ENCODE data around the gene COQ8A. TPM values are rescaled to one million over a fixed set of nuclear protein-coding genes. Genes with fewer than 3 reads are reported as not detected.
"Not testable (repeated sequence)": the region's sequence is repeated elsewhere in the genome, so short reads cannot be mapped to it uniquely, and the experiment has no call there.

Gene COQ8A
- total RNA-seq, 1 experiment from 2014 or later = 8.9 TPM

DNA sequence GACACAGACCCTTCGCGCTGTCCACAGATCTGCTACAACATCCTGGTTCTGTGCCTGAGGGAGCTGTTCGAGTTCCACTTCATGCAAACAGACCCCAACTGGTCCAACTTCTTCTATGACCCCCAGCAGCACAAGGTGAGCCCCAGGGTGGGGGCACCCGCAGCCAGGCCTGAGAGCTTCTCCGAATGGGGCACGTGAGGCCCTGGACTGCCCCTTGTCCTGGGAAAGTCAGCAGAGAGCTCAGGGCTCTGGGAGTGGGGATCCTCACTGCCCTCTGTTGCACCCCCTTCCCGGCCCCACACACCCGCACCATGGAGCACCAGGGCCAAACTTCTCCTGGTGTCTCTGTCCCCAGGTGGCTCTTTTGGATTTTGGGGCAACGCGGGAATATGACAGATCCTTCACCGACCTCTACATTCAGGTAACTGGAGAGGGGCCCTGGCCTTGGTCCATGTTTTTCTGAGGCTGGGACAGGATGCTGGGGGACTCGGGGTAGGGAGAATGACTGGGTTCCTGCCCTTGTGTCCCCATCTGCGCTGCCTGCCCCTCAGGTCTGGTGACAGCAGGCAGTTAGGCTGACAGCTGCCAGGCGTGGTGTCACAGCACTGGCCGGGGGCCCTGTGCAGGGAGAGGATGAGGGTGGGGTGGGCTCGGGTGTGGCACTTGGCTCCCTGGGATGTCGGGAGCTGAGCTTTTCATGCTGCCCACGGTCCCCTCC is 44.6 kb downstream of the COQ8A start:
- DNase-seq (ENCODE audit: low read depth) = no peak

DNA sequence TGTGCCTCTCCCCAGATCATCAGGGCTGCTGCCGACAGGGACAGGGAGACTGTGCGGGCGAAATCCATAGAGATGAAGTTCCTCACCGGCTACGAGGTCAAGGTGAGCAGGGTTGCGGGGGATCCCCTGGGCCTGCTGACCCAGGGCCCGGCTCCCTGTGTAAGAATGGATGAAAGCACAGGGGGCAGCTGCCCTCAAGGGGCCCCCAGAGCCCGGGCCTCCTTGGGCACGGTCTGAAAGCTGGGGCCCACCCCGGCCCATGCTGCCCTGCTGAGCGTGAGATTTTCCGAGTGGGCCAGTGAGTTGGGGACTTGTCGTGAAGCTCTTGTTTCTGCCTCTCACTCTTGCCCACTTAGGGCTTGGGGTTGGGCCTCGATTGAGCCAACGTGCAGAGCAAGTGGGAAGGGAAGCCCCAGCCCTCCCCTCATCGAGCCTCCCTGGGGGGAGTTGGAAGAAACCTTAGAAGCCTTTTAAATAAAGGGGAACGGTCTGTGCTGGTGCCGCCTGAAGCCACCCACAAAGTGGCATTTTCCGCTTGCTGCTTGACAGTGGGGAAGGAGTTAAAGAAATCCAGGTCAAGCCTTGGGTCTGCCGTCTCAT is 45.2 kb downstream of the COQ8A start:
- no peak for DNase-seq (ENCODE audit: low read depth)

DNA sequence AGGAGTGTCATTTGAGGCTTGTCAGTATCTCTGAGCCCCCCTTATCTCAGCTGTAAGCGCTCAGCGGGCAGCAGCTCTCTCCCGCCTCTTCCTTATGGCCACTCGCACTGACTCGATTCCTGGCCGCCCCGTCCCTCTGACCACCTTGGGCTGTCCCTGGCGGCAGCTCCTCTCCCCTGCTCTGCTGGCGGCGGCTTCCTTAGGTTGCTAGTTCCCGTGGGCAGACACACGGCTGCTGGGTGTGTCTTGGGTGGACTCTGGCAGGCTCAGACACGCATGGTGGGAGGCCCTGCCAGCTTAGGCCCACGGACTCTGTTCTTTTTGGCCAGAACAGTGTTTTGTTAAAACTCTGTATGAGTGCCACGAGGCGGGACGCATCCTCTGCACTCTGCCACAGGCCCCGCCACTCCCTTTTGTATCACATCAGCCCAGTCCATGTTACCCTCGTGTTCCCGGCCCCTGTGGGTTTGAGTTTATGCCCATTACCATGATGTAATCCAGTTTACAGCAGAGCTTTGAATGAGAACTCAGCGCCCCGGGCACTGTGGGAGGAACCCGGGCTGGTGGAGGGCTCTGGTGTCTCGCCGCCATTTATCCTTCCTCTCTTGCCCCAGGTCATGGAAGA is 45.9 kb downstream of the COQ8A start:
- no peak for DNase-seq (ENCODE audit: low read depth)

DNA sequence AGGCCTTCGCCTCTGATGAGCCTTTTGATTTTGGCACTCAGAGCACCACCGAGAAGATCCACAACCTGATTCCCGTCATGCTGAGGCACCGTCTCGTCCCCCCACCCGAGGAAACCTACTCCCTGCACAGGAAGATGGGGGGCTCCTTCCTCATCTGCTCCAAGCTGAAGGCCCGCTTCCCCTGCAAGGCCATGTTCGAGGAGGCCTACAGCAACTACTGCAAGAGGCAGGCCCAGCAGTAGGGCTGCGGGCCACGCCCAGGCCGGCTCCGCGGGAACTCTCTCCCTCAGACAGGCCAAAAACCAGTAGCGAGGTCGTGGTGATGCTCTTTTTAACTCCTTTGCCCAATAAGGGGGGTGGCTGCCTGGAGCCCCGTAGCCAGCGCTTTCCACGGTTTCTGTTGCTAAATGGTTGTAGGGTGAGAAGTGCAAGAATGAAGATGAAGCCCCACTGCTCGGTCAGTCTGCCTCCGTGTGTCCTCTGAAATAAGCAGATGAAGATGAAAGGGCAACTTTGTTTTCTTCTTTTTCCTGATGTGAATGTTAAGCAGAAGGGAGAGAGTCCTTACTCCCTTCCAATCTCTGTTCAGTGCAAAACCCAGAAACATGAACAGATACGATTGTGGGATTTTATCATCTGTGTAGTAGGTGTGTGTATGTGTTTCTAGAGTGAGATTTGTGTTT is 46.5 kb downstream of the COQ8A start:
- no peak for DNase-seq (ENCODE audit: low read depth)

DNA sequence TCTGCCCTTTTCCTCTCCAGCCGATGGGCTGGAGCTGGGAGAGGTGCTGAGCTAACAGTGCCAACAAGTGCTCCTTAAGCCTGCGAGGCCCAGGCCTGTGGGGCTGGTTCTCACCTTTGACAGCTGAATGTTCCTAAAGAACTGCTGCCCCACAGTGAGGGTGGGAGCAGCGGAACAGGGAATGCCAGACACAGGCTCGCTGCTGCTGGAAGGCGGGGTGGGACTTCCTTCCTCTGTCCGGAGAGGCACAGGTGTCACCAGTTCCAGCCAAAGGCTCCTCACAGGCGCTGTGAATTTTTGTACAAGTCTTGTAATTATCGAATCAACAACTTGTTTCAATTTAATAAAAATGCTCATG is 47.1 kb downstream of the COQ8A start:
- DNase-seq (ENCODE audit: low read depth) = no peak

DNA sequence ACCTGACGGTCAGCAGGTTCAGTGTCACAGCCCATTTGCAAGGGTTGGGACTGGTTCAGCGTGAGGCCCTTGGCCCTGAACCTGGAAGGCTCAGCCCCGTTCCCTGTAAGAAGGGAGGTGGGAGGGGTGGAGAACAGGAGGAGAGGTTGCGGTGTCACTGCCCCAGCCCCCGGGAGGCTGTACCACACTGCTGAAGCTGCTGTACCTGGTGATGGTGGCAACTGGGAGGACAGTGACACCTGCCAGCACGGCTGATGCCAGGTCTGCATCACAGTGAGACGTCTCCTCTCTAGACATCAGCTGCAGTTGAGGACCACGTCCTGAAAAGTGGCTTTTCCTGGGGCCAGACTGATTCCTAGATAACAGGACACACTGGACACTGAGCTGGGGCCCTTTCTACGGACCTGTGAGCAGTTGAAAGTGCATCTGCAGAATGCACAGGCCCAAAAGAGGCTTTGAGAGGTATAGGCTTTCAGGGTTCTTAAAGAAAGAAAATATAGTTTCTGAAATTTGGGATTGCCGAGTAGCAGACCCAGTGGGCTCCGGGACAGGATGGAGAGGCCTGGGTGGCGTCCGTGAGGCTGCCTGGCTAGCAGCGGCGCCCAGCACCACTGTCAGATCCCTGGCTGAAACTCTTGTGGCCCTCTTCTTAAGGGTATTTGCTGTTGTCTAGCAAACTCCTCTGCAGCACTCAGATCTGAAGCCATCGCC is 47.7 kb downstream of the COQ8A start:
- no peak for DNase-seq (ENCODE audit: low read depth)

DNA sequence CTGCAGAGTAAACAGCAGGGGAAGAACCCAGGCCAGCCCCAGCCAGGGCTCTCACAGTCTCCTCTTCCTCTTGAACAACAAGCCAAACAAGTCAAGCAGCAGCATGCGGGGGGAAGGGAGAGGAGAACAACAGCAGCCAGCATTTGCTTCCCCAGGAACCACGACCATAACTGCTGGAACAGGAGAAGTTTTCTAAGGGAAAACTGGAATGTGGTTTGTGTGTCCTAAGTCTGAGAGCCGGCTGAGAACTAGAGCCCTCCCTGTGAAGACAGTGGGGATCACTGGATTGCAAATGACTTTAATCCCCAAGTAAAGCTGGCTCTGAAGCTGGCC is 48.2 kb downstream of the COQ8A start:
- DNase-seq (ENCODE audit: low read depth) = no peak

DNA sequence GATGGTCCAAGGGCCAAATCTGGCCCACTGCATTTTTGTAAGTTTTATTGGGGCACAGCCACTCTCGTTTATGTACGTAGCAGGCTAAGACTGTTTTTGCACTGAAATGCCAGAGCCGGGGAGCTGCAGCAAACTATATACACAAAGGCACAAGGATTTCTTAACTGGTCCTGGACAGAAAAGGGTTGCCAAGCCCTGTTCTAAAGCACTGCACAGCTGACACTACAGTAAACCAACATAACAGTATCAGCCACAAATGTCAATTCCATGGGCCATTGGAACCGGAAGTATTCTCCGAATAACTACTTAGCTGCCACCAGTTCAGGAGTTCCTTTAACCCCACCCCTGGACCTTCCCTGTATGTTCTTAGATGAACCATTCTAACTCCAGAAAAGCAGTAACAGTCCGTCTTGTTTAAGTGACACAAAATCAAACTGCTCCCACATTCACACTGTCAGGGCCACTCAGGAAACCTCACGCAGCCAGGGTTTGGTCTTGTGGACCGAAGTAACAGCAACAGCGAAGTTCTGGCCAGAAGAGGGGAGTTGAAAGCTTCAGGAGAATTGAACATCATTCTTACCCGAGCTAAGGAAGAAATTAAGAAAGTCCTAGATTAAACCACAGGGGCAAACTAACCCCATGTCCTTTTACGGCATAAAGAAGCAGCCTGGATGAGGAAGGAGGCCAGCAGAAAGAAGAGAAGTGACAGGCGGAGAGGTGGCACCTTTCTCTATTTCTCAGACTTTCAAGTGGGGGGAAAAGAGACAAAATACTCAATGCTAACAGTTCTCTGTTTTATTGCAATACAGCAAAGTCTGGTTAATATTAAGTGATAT is 49.2 kb downstream of the COQ8A start:
- no peak for DNase-seq (ENCODE audit: low read depth)

DNA sequence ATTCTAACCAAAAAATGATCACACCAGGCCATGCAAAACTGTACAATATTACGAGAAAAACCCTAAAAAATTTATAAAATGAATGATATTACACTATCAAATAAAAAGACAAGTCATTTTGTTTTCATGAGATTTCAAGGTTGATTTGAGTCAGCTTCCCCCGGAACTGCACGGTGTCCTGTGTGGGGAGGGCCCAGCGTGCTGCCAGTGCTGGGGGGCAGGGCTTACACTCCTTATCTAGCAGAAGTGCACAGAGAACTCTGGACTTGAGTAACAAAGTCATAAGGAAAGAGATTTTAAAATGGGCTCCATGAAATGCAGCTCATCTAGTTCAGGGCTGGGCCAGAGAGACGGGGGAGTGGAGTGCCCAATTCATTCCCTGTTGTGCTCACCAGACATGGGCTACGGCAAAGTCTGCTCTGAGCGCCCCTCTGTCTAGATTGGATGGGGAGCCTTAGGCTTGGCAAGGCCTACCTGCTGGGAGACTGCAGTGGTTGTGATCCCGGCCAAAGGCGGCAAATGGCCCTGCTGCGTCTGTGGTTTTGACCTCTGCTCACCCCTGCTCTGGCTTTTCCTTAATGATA is 50.1 kb downstream of the COQ8A start:
- DNase-seq (ENCODE audit: low read depth) = no peak

DNA sequence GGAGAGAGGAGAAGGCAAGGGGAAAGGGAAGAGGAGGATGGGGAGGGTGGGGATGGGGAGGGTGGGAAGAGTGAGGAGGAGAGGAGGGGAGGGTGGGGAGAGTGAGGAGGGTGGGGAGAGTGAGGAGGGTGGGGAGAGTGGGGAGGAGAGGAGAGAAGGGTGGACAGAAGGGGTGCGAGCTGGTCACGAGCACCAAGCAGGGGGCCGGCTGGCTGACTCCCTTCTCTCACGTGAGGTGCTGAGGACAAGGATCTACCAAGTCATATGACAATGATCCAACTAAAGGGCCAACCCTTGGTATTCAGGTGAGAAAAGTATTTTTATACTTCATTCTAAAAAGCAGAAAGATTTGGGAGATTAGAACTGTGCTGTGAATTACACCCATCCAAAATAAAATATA is 51.8 kb downstream of the COQ8A start:
- DNase-seq (ENCODE audit: low read depth) = no peak

DNA sequence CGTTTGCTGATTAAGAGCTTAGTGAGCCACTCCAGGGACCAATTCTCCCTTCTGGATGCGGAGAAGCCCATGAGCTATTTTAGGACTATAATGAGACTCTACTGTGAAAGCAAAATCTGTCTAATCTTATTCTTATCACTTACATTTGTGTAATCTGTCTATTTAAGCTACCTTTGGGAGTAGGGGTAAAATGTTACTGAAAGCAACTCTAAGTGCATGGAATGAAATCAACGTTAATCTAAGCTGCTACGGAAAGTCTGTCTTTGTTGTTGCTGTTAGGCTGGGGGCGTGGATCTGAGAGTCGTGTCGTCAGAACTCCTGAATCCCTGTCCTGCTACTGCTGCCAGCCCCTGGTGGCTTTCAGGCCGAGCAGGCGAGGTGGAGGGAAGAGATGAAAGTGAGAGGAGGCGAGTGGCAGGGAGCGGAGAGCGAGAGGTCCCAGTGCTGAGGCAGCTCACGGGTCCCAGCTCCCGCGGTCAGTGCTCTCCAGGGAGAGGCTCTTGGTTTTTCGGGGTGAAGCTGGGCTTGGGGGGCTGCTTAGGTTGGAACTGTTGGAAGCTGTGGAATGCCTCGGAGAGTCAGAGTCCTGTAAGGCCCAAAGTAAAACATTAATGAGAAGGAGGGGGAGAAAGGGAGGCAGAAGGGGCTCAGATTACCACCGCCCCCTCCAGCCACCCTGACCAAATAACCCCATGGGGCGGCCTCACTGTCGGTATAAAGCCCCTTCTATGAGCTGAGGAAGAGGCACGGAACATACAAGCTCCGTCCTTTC is 53.9 kb downstream of the COQ8A start:
- DNase-seq (ENCODE audit: low read depth) = no peak

DNA sequence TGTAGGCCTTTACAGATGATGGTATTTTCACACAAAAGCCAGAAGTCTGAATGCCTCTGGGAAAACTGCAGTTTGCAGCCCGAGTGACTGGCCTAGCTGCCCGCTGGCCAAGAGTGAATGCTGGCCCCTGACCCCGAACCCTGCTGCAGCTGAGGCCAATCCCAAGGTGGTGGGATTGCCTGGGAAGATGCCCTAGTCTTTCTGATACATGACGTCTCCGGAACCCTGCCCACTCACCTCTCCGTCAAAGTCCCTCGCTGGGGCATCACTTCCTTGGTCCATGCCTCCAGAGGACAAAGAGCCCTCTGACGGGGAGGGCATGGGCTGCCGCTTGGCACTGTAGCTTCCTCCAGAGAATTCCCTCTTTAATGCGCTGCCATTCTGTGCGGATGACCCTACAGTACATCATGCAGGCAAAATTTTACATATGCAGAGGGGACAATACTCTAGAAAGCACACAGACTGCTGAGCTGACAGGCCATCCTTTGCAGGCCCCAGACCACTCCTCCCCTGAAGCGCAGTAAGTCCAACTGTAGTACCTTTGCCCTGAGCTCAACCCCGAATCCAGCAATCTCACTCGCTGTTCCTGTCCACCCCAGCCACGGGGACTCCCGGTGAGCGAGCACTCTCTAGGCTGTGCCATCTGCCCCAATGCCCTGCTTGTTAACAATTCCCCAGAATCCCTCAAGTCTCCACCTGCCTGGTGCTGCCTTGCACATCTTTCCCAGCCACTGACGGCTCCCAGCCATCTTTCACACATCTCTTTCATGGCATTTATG is 54.7 kb downstream of the COQ8A start:
- no peak for DNase-seq (ENCODE audit: low read depth)

DNA sequence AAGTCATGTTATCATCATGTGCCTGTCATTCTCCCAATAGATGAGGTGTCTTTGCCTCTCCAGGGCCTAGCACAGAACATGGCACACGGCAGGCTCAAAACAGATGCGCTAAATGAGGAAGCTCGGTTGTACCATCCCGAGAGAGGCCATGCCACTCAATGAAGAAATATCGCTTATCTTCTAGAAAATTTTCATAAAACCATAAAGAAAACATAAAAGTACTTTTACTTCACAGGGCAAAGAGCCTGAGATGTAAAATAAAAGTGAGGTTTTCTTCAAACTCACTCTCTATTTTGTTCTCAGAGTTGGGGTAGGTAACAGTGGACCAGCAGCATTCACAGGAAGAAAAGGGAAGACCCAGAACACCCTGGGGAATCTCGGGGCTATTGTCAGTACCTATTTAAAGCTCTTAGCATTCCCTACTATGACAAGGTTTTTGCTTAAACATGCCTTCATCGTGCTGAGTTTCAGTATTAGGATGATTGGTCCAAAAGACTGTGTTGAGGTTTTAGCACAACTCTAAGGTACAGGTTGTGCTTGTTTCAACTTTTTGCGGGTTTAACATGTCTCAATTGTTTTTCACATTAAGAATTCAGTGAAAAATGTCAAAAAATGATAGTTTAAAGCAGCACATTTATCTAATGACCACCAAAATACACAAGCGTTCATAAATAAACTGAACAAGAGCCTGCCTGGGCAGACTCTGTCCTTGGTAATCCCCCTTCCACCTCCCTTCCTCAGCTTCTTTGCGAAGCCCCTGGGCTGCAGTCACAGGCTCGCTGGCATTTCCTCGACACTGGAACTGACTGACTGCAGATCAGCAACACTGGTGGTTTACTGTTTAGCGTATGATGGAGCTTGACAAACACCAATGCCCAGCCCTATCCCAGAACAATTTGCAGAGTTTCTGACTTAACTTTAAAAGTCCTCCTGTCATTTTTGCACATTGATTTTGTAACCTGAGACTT is 55.6 kb downstream of the COQ8A start:
- DNase-seq (ENCODE audit: low read depth) = no peak

DNA sequence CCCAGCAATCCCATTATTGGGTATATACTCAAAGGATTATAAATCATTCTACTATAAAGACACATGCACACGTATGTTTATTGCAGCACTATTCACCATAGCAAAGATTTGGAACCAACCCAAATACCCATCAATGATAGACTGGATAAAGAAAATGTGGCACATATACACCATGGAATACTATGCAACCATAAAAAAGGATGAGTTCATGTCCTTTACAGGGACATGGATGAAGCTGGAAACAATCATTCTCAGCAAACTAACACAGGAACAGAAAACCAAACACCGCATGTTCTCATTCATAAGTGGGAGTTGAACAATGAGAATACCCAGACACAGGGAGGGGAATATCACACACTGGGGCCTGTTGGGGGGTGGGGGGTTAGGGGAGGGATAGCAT is 59.5 kb downstream of the COQ8A start:
- DNase-seq (ENCODE audit: low read depth) = not testable (repeated sequence)

DNA sequence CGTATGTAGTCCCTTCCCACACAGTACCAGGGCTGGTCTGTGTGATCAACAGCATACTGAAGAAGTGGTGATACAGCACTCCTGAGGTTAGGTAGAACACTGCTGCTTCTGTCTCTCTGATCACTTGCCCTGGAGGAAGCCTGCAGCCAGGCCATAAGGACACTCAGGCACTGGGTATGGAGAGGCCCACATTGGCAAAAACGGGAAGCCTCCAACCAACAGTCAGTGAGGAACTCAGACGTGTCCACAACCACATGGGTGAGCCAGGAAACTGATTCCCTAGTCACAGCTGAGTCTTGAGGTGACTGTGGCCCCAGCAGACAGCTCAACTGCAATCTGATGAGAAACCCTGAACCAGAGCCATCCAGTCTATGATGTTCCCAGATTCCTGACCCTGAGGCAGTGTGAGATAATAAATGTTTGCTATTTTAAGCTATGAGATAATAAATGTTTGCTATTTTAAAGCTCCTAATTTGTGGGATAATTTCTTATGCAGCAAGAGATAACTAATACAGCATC is 62.5 kb downstream of the COQ8A start:
- no peak for DNase-seq (ENCODE audit: low read depth)

DNA sequence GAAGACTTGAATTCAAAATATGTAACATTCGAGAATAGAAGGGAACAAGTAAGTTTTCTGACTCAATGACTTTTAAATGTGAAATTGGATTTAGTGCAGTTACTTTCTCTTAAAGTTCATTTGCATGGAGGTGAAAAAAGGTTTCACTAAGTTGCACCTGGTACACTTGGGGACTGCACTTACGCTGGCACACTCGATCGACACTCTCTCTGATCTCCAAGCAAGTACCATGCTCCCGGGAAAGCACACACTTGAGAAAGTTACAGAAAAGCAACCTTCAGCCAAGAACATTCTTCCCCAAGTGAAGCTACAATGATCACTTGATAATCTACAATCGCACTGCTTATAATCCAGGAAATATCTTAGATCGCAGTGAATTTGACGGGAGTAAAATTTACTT is 63.1 kb downstream of the COQ8A start:
- DNase-seq (ENCODE audit: low read depth) = no peak

DNA sequence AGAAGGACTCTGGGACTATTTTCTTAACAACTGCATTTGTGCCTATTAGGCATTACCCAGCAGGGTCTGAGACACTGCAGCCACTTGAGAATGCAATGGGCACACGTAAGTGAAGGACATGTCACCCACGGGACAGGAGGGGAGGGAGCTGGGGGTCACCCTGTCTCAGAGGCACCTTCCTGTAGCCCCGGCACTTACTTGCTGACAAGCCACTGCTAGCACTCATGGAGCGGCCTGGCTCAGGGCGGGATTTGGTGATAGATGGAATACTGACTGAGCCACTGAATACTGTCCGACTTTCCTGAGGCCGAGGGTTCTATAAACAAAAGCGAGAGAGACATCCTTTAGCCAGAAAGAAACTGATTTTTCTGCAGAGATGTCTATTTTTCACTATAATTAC is 64.7 kb downstream of the COQ8A start:
- no peak for DNase-seq (ENCODE audit: low read depth)

DNA sequence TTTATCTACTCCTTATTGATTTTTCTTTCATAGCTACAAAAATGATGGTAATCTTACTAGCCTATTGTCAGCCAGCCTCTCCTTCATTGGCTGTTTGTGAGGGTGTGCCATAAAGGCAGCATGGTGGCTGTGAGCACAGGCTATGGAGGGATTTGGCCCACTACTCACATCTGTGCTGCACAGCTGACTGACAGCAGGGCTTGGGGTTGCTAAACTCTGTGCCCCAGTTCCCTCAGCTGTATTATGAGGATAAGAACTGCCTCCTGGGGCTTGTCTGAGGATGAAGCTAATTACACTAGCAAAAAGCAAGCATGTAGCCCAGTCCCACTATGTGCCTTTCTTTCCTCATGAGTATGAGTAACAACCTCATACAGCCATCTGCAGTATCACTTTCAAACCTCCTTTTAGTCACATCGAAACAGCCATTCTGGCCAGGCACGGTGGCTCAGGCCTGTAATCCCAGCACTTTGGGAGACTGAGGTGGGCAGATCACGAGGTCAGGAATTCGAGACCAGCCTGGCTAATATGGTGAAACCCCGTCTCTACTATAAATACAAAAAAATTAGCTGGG is 66.2 kb downstream of the COQ8A start:
- DNase-seq (ENCODE audit: low read depth) = no peak

Data from RPMI7951 (cell line).